ENCODE measurements around the gene SP3. TPM values are rescaled to one million over a fixed set of nuclear protein-coding genes. Genes with fewer than 3 reads are reported as not detected.
A peak's percentile ranks its signal among the peaks of the same experiment; 100 is the strongest.

The SP3 gene
- total RNA-seq, 2 experiments from 2014 or later: 80.5 to 84.0 TPM

GRCh38 chr2:173959358-173959884, 5.8 kb downstream of the SP3 start:
- Mint-ChIP-seq H3K9me3 (no peaks in the 10 kb centered on the region), H3K27ac (peak overlapping the region; percentile 68), H3K4me1 (ENCODE audit: low read depth) (peaks cover 58% of the 10 kb centered on the region), H3K36me3 (ENCODE audit: low read depth) (peaks cover 54% of the 10 kb centered on the region), H3K27me3 (no peaks in the 10 kb centered on the region), H3K4me3 (peak overlapping the region; percentile 68)
- ChIA-PET POLR2A (no interaction called here), CTCF (no interaction called here)
- no peak for TF ChIP-seq CTCF (IDR thresholded peaks at IDR 0.05)
- DNase-seq (no peak), ATAC-seq (no peak)
- intact Hi-C loops (cut with micrococcal nuclease): no loop called here

GRCh38 chr2:173958198-173958846, 6.9 kb downstream of the SP3 start:
- POLR2A ChIA-PET: no interaction called here
- intact Hi-C loops (cut with micrococcal nuclease): no loop called here
- CTCF ChIA-PET: interaction anchor here (1.2 kb wide), 1 partner anchor 11 kb away, joined by 3 read pairs; no protein-coding TSS in a partner anchor
- TF ChIP-seq CTCF (IDR thresholded peaks at IDR 0.05): no peak
- no peak for DNase-seq
- H3K27me3 Mint-ChIP-seq: no peaks in the 10 kb centered on the region
- H3K36me3 Mint-ChIP-seq (ENCODE audit: low read depth): peaks cover 62% of the 10 kb centered on the region
- H3K4me1 Mint-ChIP-seq (ENCODE audit: low read depth): peaks cover 66% of the 10 kb centered on the region
- H3K4me3 Mint-ChIP-seq: no peak overlapping the region
- no peak for ATAC-seq
- H3K9me3 Mint-ChIP-seq: no peaks in the 10 kb centered on the region
- peak overlapping the region; percentile 58 for H3K27ac Mint-ChIP-seq

GRCh38 chr2:173957517-173957916, 7.7 kb downstream of the SP3 start:
- ATAC-seq: no peak
- intact Hi-C loops (cut with micrococcal nuclease): no loop called here
- peak overlapping the region; percentile 22 for H3K27ac Mint-ChIP-seq

GRCh38 chr2:173956454-173956853, 8.7 kb downstream of the SP3 start:
- ChIA-PET CTCF (no interaction called here), POLR2A (no interaction called here)
- H3K27ac Mint-ChIP-seq: no peak overlapping the region
- peaks cover 64% of the 10 kb centered on the region for H3K36me3 Mint-ChIP-seq (ENCODE audit: low read depth)
- DNase-seq (no peak), ATAC-seq (no peak)
- TF ChIP-seq CTCF (IDR thresholded peaks at IDR 0.05): no peak
- H3K27me3 Mint-ChIP-seq: no peaks in the 10 kb centered on the region
- intact Hi-C loops (cut with micrococcal nuclease): no loop called here
- no peak overlapping the region for H3K4me3 Mint-ChIP-seq
- peaks cover 81% of the 10 kb centered on the region for H3K4me1 Mint-ChIP-seq (ENCODE audit: low read depth)
- H3K9me3 Mint-ChIP-seq: no peaks in the 10 kb centered on the region

More at GRCh38 chr2:173957517-173957916, 7.7 kb downstream of the SP3 start:
- no peak overlapping the region for H3K4me3 Mint-ChIP-seq
- CTCF ChIA-PET: interaction anchor here (1.2 kb wide), 1 partner anchor 10 kb away, joined by 3 read pairs; no protein-coding TSS in a partner anchor
- H3K9me3 Mint-ChIP-seq: no peaks in the 10 kb centered on the region
- POLR2A ChIA-PET: no interaction called here
- no peak for DNase-seq
- no peak for TF ChIP-seq CTCF (IDR thresholded peaks at IDR 0.05)
- no peaks in the 10 kb centered on the region for H3K27me3 Mint-ChIP-seq
- peaks cover 75% of the 10 kb centered on the region for H3K4me1 Mint-ChIP-seq (ENCODE audit: low read depth)
- H3K36me3 Mint-ChIP-seq (ENCODE audit: low read depth): peaks cover 62% of the 10 kb centered on the region

GRCh38 chr2:173955867-173956266, 9.3 kb downstream of the SP3 start:
- no peak for ATAC-seq
- intact Hi-C loops (cut with micrococcal nuclease): no loop called here
- POLR2A ChIA-PET: no interaction called here
- H3K36me3 Mint-ChIP-seq (ENCODE audit: low read depth): peaks cover 61% of the 10 kb centered on the region
- no peak overlapping the region for H3K27ac Mint-ChIP-seq
- H3K9me3 Mint-ChIP-seq: no peaks in the 10 kb centered on the region
- no peak for TF ChIP-seq CTCF (IDR thresholded peaks at IDR 0.05)
- CTCF ChIA-PET: no interaction called here
- H3K4me3 Mint-ChIP-seq: no peak overlapping the region
- H3K4me1 Mint-ChIP-seq (ENCODE audit: low read depth): peaks cover 80% of the 10 kb centered on the region
- H3K27me3 Mint-ChIP-seq: no peaks in the 10 kb centered on the region
- no peak for DNase-seq

Measured in activated CD8-positive, alpha-beta T cell treated with anti-CD3 and anti-CD28 coated beads for 36 hours (primary cell).